ENCODE data around the gene CUEDC1. TPM values are rescaled to one million over a fixed set of nuclear protein-coding genes. Genes with fewer than 3 reads are reported as not detected.
A peak's percentile ranks its signal among the peaks of the same experiment; 100 is the strongest.
"Not testable (repeated sequence)": the region's sequence is repeated elsewhere in the genome, so short reads cannot be mapped to it uniquely, and the experiment has no call there.

The CUEDC1 gene
- total RNA-seq, 1 donor: 2.5 TPM

- no peaks in the 10 kb centered on the region for H3K9me3 ChIP-seq (ENCODE audit: low read depth, low read length)
- H3K27me3 ChIP-seq (ENCODE audit: insufficient read depth, low read length): no peaks in the 10 kb centered on the region
- peaks cover 23% of the 10 kb centered on the region for H3K4me1 ChIP-seq (ENCODE audit: insufficient read depth, low read length)
- H3K4me3 ChIP-seq (ENCODE audit: low read length): no peak overlapping the region
Observed at GRCh38 chr17:57860414-57860999, 94.7 kb downstream of the CUEDC1 start.

GRCh38 chr17:57859601-57860413, 95.4 kb downstream of the CUEDC1 start:
- Histone ChIP-seq H3K9me3 (ENCODE audit: low read depth, low read length) (no peaks in the 10 kb centered on the region), H3K27me3 (ENCODE audit: insufficient read depth, low read length) (no peaks in the 10 kb centered on the region), H3K4me3 (ENCODE audit: low read length) (no peak overlapping the region), H3K4me1 (ENCODE audit: insufficient read depth, low read length) (peaks cover 23% of the 10 kb centered on the region)

GRCh38 chr17:57858838-57859237, 96.4 kb downstream of the CUEDC1 start:
- Histone ChIP-seq H3K4me1 (ENCODE audit: insufficient read depth, low read length) (peaks cover 23% of the 10 kb centered on the region), H3K27me3 (ENCODE audit: insufficient read depth, low read length) (no peaks in the 10 kb centered on the region), H3K9me3 (ENCODE audit: low read depth, low read length) (no peaks in the 10 kb centered on the region), H3K4me3 (ENCODE audit: low read length) (no peak overlapping the region)

GRCh38 chr17:57856792-57857620, 98.2 kb downstream of the CUEDC1 start:
- no peaks in the 10 kb centered on the region for H3K27me3 ChIP-seq (ENCODE audit: insufficient read depth, low read length)
- H3K4me3 ChIP-seq (ENCODE audit: low read length): no peak overlapping the region
- no peaks in the 10 kb centered on the region for H3K9me3 ChIP-seq (ENCODE audit: low read depth, low read length)
- peaks cover 25% of the 10 kb centered on the region for H3K4me1 ChIP-seq (ENCODE audit: insufficient read depth, low read length)

- H3K27me3 ChIP-seq (ENCODE audit: insufficient read depth, low read length): no peaks in the 10 kb centered on the region
- no peak overlapping the region for H3K4me3 ChIP-seq (ENCODE audit: low read length)
- H3K9me3 ChIP-seq (ENCODE audit: low read depth, low read length): no peaks in the 10 kb centered on the region
- H3K4me1 ChIP-seq (ENCODE audit: insufficient read depth, low read length): peaks cover 26% of the 10 kb centered on the region
Observed at GRCh38 chr17:57855391-57856035, 99.7 kb downstream of the CUEDC1 start.

- no peaks in the 10 kb centered on the region for H3K9me3 ChIP-seq (ENCODE audit: low read depth, low read length)
- no peak overlapping the region for H3K4me3 ChIP-seq (ENCODE audit: low read length)
- peaks cover 30% of the 10 kb centered on the region for H3K4me1 ChIP-seq (ENCODE audit: insufficient read depth, low read length)
- no peaks in the 10 kb centered on the region for H3K27me3 ChIP-seq (ENCODE audit: insufficient read depth, low read length)
Observed at GRCh38 chr17:57853695-57854094, 101.5 kb downstream of the CUEDC1 start.

GRCh38 chr17:57852955-57853328, 102.3 kb downstream of the CUEDC1 start:
- H3K27me3 ChIP-seq (ENCODE audit: insufficient read depth, low read length): no peaks in the 10 kb centered on the region
- H3K4me3 ChIP-seq (ENCODE audit: low read length): no peak overlapping the region
- no peaks in the 10 kb centered on the region for H3K9me3 ChIP-seq (ENCODE audit: low read depth, low read length)
- peaks cover 35% of the 10 kb centered on the region for H3K4me1 ChIP-seq (ENCODE audit: insufficient read depth, low read length)

GRCh38 chr17:57852092-57852954, 102.9 kb downstream of the CUEDC1 start:
- no peaks in the 10 kb centered on the region for H3K9me3 ChIP-seq (ENCODE audit: low read depth, low read length)
- H3K27me3 ChIP-seq (ENCODE audit: insufficient read depth, low read length): no peaks in the 10 kb centered on the region
- no peak overlapping the region for H3K4me3 ChIP-seq (ENCODE audit: low read length)
- peaks cover 38% of the 10 kb centered on the region for H3K4me1 ChIP-seq (ENCODE audit: insufficient read depth, low read length)

- H3K9me3 ChIP-seq (ENCODE audit: low read depth, low read length): no peaks in the 10 kb centered on the region
- no peaks in the 10 kb centered on the region for H3K27me3 ChIP-seq (ENCODE audit: insufficient read depth, low read length)
- H3K4me3 ChIP-seq (ENCODE audit: low read length): peak within 1 kb of the TSS; percentile 78
- peaks cover 38% of the 10 kb centered on the region for H3K4me1 ChIP-seq (ENCODE audit: insufficient read depth, low read length)
Observed at GRCh38 chr17:57849874-57850754, 105.1 kb downstream of the CUEDC1 start, which contains the start of gene MRPS23. Gene MRPS23, minus strand, starts transcription at chr17:57850044. Its CDS starts 34 bp downstream, at chr17:57850010.

- Histone ChIP-seq H3K4me1 (ENCODE audit: insufficient read depth, low read length) (peaks cover 38% of the 10 kb centered on the region), H3K27me3 (ENCODE audit: insufficient read depth, low read length) (no peaks in the 10 kb centered on the region), H3K9me3 (ENCODE audit: low read depth, low read length) (no peaks in the 10 kb centered on the region), H3K4me3 (ENCODE audit: low read length) (peak overlapping the region; percentile 78)
Observed at GRCh38 chr17:57849163-57849873, 105.9 kb downstream of the CUEDC1 start.

- not testable (repeated sequence) for H3K27me3 ChIP-seq (ENCODE audit: insufficient read depth, low read length); H3K4me3 ChIP-seq (ENCODE audit: low read length); H3K9me3 ChIP-seq (ENCODE audit: low read depth, low read length)
- peaks cover 25% of the 10 kb centered on the region for H3K4me1 ChIP-seq (ENCODE audit: insufficient read depth, low read length)
Observed at GRCh38 chr17:57846056-57846945, 108.9 kb downstream of the CUEDC1 start.

GRCh38 chr17:57842280-57842679, 112.9 kb downstream of the CUEDC1 start:
- no peaks in the 10 kb centered on the region for H3K9me3 ChIP-seq (ENCODE audit: low read depth, low read length)
- no peaks in the 10 kb centered on the region for H3K27me3 ChIP-seq (ENCODE audit: insufficient read depth, low read length)
- H3K4me1 ChIP-seq (ENCODE audit: insufficient read depth, low read length): no peaks in the 10 kb centered on the region

More at GRCh38 chr17:57842280-57842679, 112.9 kb downstream of the CUEDC1 start:
- no peak overlapping the region for H3K4me3 ChIP-seq (ENCODE audit: low read length)
